Subcutaneous adipose tissue (tissue), 4 donors: Measurements from ENCODE around the gene RHOBTB3. TPM values are rescaled to one million over a fixed set of nuclear protein-coding genes. Genes with fewer than 3 reads are reported as not detected.

Source experiments
- total RNA-seq, 4 donors: library from RNA; depleted of rRNA; stranded (reverse); fragments of >200 nt; gene quantifications; one replicate each; pipeline ENCODE4 v1.1.0, GENCODE V29; 2016
- TF ChIP-seq, protein P1 (sequence below): fragments of 450-650 bp; IDR thresholded peaks from one replicate; pipeline ENCODE4 v1.5.1; 2016; ENCODE audit warnings: low read depth, mild to moderate bottlenecking, control low read depth, antibody characterized with exemption, moderate library complexity

RHOBTB3 gene
- total RNA-seq, 4 donors from 2014 or later, result 131 to 198 (median 148) TPM

DNA sequence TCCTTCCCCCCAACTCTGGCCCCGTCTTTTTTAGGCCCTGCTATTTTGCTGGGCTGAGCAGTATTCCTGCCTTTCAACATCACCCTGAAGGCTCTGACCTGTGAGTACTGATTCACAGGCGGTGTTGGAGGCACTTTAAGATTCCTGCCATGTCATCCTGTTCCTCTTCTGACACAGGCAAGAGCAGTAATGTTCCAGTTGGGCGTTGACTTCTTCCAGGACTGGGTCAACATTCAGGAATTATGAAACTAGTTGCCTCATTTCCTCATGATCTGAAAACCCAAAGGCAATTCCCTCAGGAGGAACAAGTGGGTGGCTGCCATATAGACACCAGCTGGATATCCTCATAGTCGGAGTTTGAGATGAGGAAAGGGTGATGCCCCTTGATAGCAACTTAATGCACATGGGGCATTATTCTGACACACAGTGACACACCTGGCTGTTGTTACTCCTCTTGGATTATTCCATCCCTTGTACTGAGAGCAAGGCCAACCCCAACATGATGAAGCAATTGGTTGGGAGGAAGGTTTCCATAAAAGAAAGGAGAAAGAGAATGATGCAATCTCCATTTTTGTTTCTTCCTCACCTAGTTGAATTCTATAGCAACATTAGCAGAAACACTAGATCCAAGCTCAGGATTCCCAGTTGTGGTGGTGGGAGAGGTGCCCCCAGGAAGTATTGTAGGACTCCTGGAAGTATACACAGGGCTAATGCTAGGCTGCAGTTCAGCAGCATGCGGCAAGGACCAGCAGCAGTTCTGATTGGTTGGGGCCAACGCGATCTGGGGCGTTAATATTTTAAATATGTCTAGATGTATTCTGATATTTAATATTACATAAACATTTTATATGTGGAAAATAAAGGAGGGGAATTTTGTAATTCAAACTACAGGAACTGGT lies 111.0 kb downstream of the RHOBTB3 start:
- TF ChIP-seq, protein P1, sequence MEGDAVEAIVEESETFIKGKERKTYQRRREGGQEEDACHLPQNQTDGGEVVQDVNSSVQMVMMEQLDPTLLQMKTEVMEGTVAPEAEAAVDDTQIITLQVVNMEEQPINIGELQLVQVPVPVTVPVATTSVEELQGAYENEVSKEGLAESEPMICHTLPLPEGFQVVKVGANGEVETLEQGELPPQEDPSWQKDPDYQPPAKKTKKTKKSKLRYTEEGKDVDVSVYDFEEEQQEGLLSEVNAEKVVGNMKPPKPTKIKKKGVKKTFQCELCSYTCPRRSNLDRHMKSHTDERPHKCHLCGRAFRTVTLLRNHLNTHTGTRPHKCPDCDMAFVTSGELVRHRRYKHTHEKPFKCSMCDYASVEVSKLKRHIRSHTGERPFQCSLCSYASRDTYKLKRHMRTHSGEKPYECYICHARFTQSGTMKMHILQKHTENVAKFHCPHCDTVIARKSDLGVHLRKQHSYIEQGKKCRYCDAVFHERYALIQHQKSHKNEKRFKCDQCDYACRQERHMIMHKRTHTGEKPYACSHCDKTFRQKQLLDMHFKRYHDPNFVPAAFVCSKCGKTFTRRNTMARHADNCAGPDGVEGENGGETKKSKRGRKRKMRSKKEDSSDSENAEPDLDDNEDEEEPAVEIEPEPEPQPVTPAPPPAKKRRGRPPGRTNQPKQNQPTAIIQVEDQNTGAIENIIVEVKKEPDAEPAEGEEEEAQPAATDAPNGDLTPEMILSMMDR, result no peak

DNA sequence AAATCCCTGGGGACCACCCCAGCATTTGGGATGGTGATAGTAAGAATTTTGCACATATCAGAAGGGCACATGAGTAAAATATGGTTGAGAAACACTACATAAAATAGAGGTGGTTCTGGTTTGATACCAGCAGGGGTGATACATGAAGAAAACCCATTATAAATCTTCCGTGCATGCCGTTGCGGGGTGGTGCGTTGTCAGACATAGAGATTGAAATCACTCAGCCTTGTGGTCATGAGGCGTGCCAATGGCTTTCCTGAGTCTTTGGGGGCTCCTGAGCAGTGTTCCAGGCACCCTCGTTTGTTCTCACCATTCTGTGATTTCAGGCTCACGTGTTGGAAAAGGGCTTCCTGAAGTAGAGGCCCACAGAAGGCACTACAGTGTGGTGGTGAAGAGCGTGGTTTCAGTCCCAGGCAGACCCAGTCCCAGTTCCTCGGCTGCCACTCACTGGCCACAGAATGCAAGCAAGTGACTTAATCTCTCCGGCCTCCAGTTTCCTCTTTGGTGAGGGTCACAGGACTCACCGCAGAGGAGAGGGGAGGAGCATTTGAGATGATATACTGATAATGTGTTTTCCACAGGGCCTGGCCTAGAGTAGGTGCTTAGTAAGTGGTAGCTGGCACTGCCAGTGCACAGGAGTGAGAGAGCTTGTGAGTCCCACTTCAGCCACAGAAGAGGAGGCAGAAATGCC lies 111.9 kb downstream of the RHOBTB3 start:
- TF ChIP-seq, protein P1, result no peak

DNA sequence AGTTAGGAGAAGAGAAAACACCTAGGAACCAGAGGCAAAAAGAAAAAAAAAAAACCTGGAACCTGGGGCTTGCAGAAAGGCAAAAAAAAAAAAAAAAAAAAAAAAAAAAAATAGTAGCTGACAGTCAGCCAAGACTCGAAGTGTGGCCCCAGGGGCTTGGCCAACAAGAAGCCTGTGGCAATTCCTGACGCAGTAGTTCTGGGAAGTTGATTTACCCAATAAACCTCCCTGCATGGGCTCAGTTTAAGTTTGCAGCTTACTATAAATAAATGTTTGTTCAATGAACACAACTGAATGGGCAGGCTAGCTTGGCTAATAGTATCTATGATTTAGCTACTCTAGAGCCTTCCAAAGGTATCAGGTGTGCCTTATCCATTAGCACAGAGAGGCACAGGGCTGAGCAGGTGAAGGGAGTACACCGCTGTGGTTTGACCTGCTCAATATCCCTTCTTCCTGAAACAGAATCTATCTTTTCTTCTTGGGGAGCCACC lies 112.6 kb downstream of the RHOBTB3 start:
- TF ChIP-seq, protein P1, result no peak

DNA sequence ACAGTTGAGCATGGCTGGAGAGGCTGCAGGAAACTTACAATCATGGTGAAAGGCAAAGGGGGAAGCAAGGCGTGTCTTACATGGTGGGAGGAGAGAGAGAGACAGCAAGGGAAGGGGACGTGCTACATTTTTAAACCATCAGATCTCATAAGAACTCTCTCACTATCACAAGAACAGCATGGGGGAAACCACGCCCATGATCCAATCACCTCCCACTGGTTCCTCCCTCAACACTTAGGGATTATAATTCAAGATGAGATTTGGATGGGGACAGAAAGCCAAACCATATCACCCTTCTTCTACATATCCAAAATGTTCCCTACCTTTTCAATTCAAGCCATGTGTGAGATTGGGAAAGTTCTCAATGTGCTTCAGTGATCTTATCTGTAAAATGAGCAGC lies 114.3 kb downstream of the RHOBTB3 start:
- TF ChIP-seq, protein P1, result no peak

Other genes starting within 250 kb of the RHOBTB3 start
- 100 to 1,000 TPM in 1 of 4 donors, 10 to 100 TPM in 3; 83.1 to 112 (median 91.1) TPM for gene SKIC3, start 176.4 kb upstream of the RHOBTB3 start, total RNA-seq
- gene ARSK, start 176.2 kb upstream of the RHOBTB3 start, total RNA-seq, result 10 to 100 TPM in 1 of 4 donors, 1 to 10 TPM in 3; 4.9 to 12.9 (median 7.7) TPM
- gene GPR150, start 111.2 kb upstream of the RHOBTB3 start, total RNA-seq, result 1 to 10 TPM in 1 of 4 donors, under 1 TPM in 3; 0.33 to 2.0 (median 0.63) TPM
- gene RFESD, start 84.6 kb upstream of the RHOBTB3 start, total RNA-seq, result 1 to 10 TPM; 1.7 to 5.5 (median 3.4) TPM
- 1 to 10 TPM in 2 of 4 donors, not detected in 2; 2.4 to 4.7 TPM for gene SPATA9, start 48.3 kb upstream of the RHOBTB3 start, total RNA-seq
- gene GLRX, start 91.4 kb downstream of the RHOBTB3 start, total RNA-seq, result 100 to 1,000 TPM in 2 of 4 donors, 10 to 100 TPM in 2; 52.2 to 148 (median 96.5) TPM
- gene ELL2, start 230.5 kb downstream of the RHOBTB3 start, total RNA-seq, result 100 to 1,000 TPM in 3 of 4 donors, 10 to 100 TPM in 1; 94.4 to 308 (median 208) TPM